AG10803 (cell line): ENCODE measurements around the gene LTBP4.

Experiments used
- DNase-seq: peaks from one replicate; pipeline ENCODE4 v3.0.0; 2010; ENCODE audit warnings: low read depth
- H3K4me3 ChIP-seq: 2 replicates; pipeline ENCODE4 v1.5.1; 2011; ENCODE audit warnings: mild to moderate bottlenecking, low read length, control low read depth
- TF ChIP-seq, protein P1 (sequence below): conservative IDR thresholded peaks from 2 replicates; pipeline ENCODE4 v1.5.1; 2011; ENCODE audit warnings: mild to moderate bottlenecking, low read length, control low read depth, inconsistent platforms

The LTBP4 gene

GRCh38 chr19:40613690-40614621, 12.8 kb downstream of the LTBP4 start:
- TF ChIP-seq, protein P1, sequence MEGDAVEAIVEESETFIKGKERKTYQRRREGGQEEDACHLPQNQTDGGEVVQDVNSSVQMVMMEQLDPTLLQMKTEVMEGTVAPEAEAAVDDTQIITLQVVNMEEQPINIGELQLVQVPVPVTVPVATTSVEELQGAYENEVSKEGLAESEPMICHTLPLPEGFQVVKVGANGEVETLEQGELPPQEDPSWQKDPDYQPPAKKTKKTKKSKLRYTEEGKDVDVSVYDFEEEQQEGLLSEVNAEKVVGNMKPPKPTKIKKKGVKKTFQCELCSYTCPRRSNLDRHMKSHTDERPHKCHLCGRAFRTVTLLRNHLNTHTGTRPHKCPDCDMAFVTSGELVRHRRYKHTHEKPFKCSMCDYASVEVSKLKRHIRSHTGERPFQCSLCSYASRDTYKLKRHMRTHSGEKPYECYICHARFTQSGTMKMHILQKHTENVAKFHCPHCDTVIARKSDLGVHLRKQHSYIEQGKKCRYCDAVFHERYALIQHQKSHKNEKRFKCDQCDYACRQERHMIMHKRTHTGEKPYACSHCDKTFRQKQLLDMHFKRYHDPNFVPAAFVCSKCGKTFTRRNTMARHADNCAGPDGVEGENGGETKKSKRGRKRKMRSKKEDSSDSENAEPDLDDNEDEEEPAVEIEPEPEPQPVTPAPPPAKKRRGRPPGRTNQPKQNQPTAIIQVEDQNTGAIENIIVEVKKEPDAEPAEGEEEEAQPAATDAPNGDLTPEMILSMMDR, result no peak
- peak; percentile 81 for DNase-seq
- H3K4me3 ChIP-seq, result peak overlapping the region; percentile 87

DNA sequence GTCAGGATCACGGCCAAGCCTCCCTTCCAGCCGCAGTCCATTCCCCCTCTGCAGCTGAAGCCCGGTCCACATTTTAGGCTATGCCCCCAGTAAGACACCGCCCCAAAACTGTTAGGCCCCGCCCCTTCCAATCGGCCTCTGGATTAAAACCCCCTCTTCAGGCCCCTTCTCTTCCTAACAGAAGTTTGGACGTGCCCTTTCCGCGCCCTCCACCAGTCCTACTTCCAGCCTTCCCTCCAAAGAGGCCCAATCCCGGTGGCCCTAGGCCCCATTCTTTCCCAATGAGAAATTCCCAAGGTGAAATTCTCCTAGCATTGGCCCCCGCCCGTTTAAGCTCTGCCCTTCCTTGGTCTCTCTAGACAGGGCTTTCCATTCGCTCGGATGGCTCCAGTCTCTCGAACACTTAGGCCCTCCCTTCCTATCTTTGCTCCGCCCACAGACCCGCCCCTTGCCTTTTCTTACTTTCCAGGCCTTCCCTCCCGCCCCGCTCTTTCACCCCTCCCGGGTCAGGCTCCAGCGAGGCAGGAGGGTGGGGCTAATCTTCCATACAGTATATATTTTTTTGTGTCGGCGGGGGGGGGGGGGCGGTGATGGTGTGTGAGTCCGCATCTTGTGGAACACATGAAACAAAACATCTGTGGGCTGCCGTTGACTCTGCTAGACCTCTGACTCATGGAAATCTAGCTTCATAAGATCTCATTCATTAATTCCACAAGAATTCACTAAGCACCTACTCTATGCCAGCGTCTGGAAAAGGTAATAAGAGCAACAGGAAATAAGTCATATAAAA, 13.6 kb downstream of the LTBP4 start:
- DNase-seq, result peak; percentile 97
- TF ChIP-seq, protein P1, result peak; percentile 5; the same call in 1 of the 2 replicates
- peak overlapping the region; percentile 87 for H3K4me3 ChIP-seq

- no peak for DNase-seq
- no peak overlapping the region for H3K4me3 ChIP-seq
- TF ChIP-seq, protein P1, result no peak
Measured at GRCh38 chr19:40616178-40616577, 15.0 kb downstream of the LTBP4 start.

DNA sequence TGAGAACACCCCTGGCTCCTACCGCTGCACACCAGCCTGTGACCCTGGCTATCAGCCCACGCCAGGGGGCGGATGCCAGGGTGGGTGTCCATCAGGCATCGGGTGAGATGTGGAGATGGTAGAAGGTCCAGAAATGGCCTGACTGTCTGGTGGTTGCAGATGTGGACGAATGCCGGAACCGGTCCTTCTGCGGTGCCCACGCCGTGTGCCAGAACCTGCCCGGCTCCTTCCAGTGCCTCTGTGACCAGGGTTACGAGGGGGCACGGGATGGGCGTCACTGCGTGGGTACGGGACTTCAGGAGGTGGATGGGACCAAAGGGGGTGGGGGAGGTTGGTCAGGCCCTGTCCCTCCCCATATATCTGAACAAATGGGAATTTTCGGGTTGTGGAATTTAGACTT, 15.8 kb downstream of the LTBP4 start:
- DNase-seq, result no peak
- TF ChIP-seq, protein P1, result no peak

GRCh38 chr19:40617961-40618360, 16.8 kb downstream of the LTBP4 start:
- no peak overlapping the region for H3K4me3 ChIP-seq
- TF ChIP-seq, protein P1, result no peak
- DNase-seq, result no peak

More for the DNA sequence above, 15.8 kb downstream of the LTBP4 start:
- H3K4me3 ChIP-seq, result no peak overlapping the region

DNA sequence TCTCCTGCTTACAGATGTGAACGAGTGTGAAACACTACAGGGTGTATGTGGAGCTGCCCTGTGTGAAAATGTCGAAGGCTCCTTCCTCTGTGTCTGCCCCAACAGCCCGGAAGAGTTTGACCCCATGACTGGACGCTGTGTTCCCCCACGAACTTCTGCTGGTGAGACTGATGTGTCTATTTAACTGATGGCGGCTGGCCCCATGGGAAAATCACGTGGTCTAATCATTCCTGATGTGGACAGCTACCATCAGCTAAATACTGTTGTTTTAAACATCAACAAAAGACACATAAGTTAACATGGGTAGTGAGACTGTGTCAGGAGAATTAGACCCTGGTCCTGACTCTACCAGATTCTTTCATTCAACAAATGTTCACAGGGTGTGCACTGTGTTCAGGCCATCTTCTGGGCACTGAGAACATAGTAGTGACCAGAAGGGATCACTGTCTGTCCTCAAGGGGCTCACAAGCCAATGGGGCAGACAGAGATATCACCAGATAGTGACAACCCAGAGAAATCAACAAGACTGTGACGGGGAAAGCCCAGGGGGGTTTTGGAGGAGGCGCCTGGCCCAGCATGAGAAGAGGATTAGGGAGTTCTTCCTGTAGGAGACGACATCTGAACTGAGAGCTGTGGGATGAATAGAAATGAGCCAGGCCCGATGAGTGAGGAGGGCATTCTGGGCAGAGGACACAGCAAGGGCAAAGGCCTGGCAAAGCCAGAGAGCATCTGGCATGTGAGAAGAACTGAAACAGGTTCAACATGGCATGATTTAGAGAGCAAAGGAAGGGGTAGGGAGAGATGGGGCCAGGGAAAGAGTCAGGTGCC, 18.4 kb downstream of the LTBP4 start:
- no peak for DNase-seq
- H3K4me3 ChIP-seq, result no peak overlapping the region
- TF ChIP-seq, protein P1, result no peak
